Ovary (tissue), 9 donors: ENCODE results near the gene KIF23. TPM values are rescaled to one million over a fixed set of nuclear protein-coding genes. Genes with fewer than 3 reads are reported as not detected.

Source experiments
- DNase-seq, 5 donors: peaks; one replicate each; pipeline ENCODE4 v3.0.0-alpha.2; 2019 to 2020
- H3K27ac ChIP-seq, 2 donors: fragments of 200-600 bp; one replicate each; pipeline versions ENCODE4 v1.5.1 to v1.8.0; 2019 to 2022
- H3K27me3 ChIP-seq: fragments of 200-600 bp; one replicate; pipeline ENCODE4 v1.8.0; 2022
- H3K36me3 ChIP-seq: fragments of 200-600 bp; sonication (generic); one replicate; pipeline ENCODE4 v1.5.1; 2019
- H3K4me1 ChIP-seq: one replicate; pipeline ENCODE4 v1.8.1; 2013; ENCODE audit warnings: mild to moderate bottlenecking, moderate library complexity; ENCODE audit not compliant: insufficient read depth
- H3K4me3 ChIP-seq: fragments of 200-600 bp; sonication (generic); one replicate; pipeline ENCODE4 v1.5.1; 2017
- H3K9me3 ChIP-seq, 2 donors: fragments of 200-600 bp in 1 of 2; sonication (generic) in 1 of 2; one replicate each; pipeline versions ENCODE4 v1.5.1 to v1.8.1; 2013 to 2019; ENCODE audit warnings: mild to moderate bottlenecking in 1 of 2, moderate library complexity in 1 of 2
- CTCF ChIP-seq, 3 donors: fragments of 450-650 bp in 2 of 3; fragments of 200-600 bp in 1 of 3; IDR thresholded peaks; one replicate each; pipeline versions ENCODE4 v1.5.1 to v1.8.0; 2016 to 2022; ENCODE audit warnings: antibody characterized with exemption in 3 of 3, mild to moderate bottlenecking in 1 of 3
- EP300 ChIP-seq: sonication (generic); formaldehyde crosslinking; IDR thresholded peaks from one replicate; pipeline ENCODE4 v1.6.1; 2017; ENCODE audit warnings: antibody characterized with exemption
- POLR2A ChIP-seq: fragments of 450-650 bp; IDR thresholded peaks from one replicate; pipeline ENCODE4 v1.6.1; 2017; ENCODE audit warnings: antibody characterized with exemption, mild to moderate bottlenecking, moderate library complexity
- WGBS, 3 donors: extraction: QIAGEN DNeasy Blood & Tissue Kit in 1 of 3; methylation state at CpG; one replicate each; pipeline versions ENCODE4 v1.1.5 to v1.1.7; 2013 to 2017; 5-methylcytosine and 5-hydroxymethylcytosine counted together
- intact Hi-C, 4 donors: fragments of 100-400 bp; cut with DNase I; formaldehyde crosslinking; loops; one replicate each; pipeline versions ENCODE4 v1.11.0 to v1.15.1; 2022 to 2023
- polyA plus RNA-seq, 2 donors: library from polyadenylated mRNA; stranded (reverse); fragments of 200-250 nt in 1 of 2; fragments of 350-450 nt in 1 of 2; fragmentation: Illumina TruSeq in 1 of 2; extraction: RNeasy Lipid Tissue Mini Kit (QIAGEN cat#74804) in 1 of 2; gene quantifications; one replicate each; pipeline ENCODE4 v1.2.3, GENCODE V29; 2013 to 2014
- total RNA-seq, 7 donors: library from RNA; depleted of rRNA in 2 of 7; stranded (reverse); fragments of >200 nt in 2 of 7; fragmentation: NEBNext Ultra II Directional in 3 of 7; extraction: Animal tissue kit (Norgen Biotek cat#: 25700) in 3 of 7; gene quantifications; one replicate each; pipeline versions ENCODE4 v1.1.0 to v1.2.4, GENCODE V29; 2016 to 2023
- donor health status: DM: no; HTN: no; CAD: no; lungs with moderate emphysema.
- donor health status: DM: no; HTN: no; CAD: no.
- donor health status: Bipolar disorder and iron deficiency.
- donor health status: DM: yes; HTN: yes; CAD: no.
- donor health status: DM: no; HTN: no; CAD: no.
- donor health status: DM: yes; HTN: yes; CAD: no.

KIF23 gene
- total and polyA plus RNA-seq, 9 donors: 0.51 to 3.1 (median 1.0) TPM

- H3K9me3 ChIP-seq: no peaks in the 10 kb centered on the region
- no peak overlapping the region for H3K27ac ChIP-seq
- intact Hi-C loops: no loop called here
- DNase-seq: no peak
- 85 to 93% (median 87%) methylated on average over 4 of the region's 4 CpGs for WGBS, 3 donors
- TF ChIP-seq CTCF (IDR thresholded peaks at IDR 0.05) (no peak), POLR2A (no peak), EP300 (no peak)
- no peaks in the 10 kb centered on the region for H3K36me3 ChIP-seq
- no peaks in the 10 kb centered on the region for H3K4me1 ChIP-seq
- no peak overlapping the region for H3K4me3 ChIP-seq
- no peaks in the 10 kb centered on the region for H3K27me3 ChIP-seq
These were observed 8.3 kb downstream of the KIF23 start for GRCh38 chr15:69422336-69422895.

GRCh38 chr15:69424001-69424400, 9.9 kb downstream of the KIF23 start:
- TF ChIP-seq EP300 (no peak), CTCF (IDR thresholded peaks at IDR 0.05) (no peak), POLR2A (no peak)
- H3K4me1 ChIP-seq: no peaks in the 10 kb centered on the region
- no peak for DNase-seq
- no peaks in the 10 kb centered on the region for H3K36me3 ChIP-seq
- intact Hi-C loops: no loop called here
- 36 to 50% (median 38%) methylated on average over 2 of the region's 2 CpGs for WGBS, 3 donors
- no peak overlapping the region for H3K4me3 ChIP-seq
- no peaks in the 10 kb centered on the region for H3K9me3 ChIP-seq
- H3K27ac ChIP-seq: no peak overlapping the region
- no peaks in the 10 kb centered on the region for H3K27me3 ChIP-seq

GRCh38 chr15:69424748-69425413, 10.7 kb downstream of the KIF23 start:
- Histone ChIP-seq H3K36me3 (no peaks in the 10 kb centered on the region), H3K4me3 (no peak overlapping the region), H3K4me1 (no peaks in the 10 kb centered on the region), H3K9me3 (no peaks in the 10 kb centered on the region), H3K27ac (no peak overlapping the region), H3K27me3 (no peaks in the 10 kb centered on the region)
- TF ChIP-seq POLR2A: no peak
- intact Hi-C loops: no loop called here
- no peak for DNase-seq
- WGBS, 3 donors: 92 to 100% (median 98%) methylated on average over 1 of the region's 1 CpG

GRCh38 chr15:69433831-69434230, 19.7 kb downstream of the KIF23 start:
- no peaks in the 10 kb centered on the region for H3K9me3 ChIP-seq
- H3K4me1 ChIP-seq: no peaks in the 10 kb centered on the region
- no peaks in the 10 kb centered on the region for H3K27me3 ChIP-seq
- H3K27ac ChIP-seq: no peak overlapping the region
- no peaks in the 10 kb centered on the region for H3K36me3 ChIP-seq
- intact Hi-C loops: no loop called here
- no peak for DNase-seq
- TF ChIP-seq CTCF (IDR thresholded peaks at IDR 0.05): no peak
- no peak for TF ChIP-seq EP300
- TF ChIP-seq POLR2A: no peak
- WGBS, 3 donors: 81 to 90% (median 84%) methylated on average over 1 of the region's 1 CpG
- no peak overlapping the region for H3K4me3 ChIP-seq

- no peaks in the 10 kb centered on the region for H3K27me3 ChIP-seq
- DNase-seq: no peak
- no peaks in the 10 kb centered on the region for H3K9me3 ChIP-seq
- TF ChIP-seq CTCF (IDR thresholded peaks at IDR 0.05) (no peak), POLR2A (no peak)
- intact Hi-C loops: no loop called here
- H3K36me3 ChIP-seq: no peaks in the 10 kb centered on the region
- no peak overlapping the region for H3K27ac ChIP-seq
- H3K4me1 ChIP-seq: no peaks in the 10 kb centered on the region
- WGBS, 3 donors: 89 to 95% (median 92%) methylated on average over 5 of the region's 5 CpGs
- no peak overlapping the region for H3K4me3 ChIP-seq
These were observed 20.1 kb downstream of the KIF23 start for GRCh38 chr15:69434238-69434637.
